ENCODE data around the gene ICA1.
A peak's percentile ranks its signal among the peaks of the same experiment; 100 is the strongest.

Gene ICA1

DNA sequence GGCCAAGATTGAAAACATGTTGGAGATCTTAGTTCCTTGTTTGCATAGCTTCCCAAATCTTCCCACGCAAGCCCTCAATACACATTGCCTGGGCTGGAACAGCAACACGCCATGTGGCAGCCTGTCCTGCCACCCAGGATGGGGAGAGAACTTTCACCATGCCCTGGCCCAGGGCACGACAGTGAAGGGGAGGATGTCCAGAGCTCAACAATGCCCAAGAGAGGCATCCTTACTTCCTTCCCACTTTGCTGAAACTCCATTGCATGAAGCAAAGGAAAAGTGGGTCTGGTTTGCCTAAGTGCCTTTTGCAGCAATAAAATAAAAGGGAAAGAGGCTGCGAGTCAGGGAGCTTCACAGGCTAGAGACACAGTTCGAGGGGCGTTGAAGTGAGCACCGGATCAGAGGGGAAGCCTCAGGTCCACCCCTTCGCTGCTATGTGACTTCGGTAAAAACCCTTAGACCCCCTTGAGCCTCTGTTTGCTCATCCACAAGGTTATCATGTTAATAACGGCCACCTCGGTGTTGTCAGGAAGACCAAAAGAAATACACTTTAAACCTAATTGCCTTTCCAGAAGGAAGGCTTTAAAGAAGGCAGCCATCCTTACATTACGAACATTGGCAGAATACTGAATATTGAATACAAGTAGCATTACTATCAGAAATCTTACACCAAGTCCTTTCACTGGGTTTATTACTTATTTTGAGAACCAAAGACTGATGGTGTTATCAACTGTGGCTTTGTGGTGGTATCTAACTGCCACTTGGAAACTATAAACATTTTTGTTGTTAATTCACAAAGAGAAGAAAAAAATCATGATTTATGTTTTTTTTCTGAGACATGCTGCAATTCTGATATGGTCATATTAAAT lies 133.3 kb downstream of the ICA1 start:
- H3K4me3 ChIP-seq = no peak overlapping the region
- no peaks in the 10 kb centered on the region for H3K9me3 ChIP-seq (replicated peaks in 1 of 11)
- H3K4me2 ChIP-seq = peak overlapping the region in 8 of 11 experiments; percentile 9 to 45 (median 26); a peak in 10 of 22 replicates
- no peaks in the 10 kb centered on the region for H4K20me1 ChIP-seq
- no peak overlapping the region for H3K27ac ChIP-seq
- no peaks in the 10 kb centered on the region for H3K27me3 ChIP-seq
- H3K4me1 ChIP-seq = peaks cover 16 to 31% (median 24%) of the 10 kb centered on the region in 10 experiments
- H3K9ac ChIP-seq = no peak overlapping the region
- no peak for TF ChIP-seq Cebpa-rat (IDR thresholded peaks at IDR 0.05)
- no peaks in the 10 kb centered on the region for H3K36me3 ChIP-seq

DNA sequence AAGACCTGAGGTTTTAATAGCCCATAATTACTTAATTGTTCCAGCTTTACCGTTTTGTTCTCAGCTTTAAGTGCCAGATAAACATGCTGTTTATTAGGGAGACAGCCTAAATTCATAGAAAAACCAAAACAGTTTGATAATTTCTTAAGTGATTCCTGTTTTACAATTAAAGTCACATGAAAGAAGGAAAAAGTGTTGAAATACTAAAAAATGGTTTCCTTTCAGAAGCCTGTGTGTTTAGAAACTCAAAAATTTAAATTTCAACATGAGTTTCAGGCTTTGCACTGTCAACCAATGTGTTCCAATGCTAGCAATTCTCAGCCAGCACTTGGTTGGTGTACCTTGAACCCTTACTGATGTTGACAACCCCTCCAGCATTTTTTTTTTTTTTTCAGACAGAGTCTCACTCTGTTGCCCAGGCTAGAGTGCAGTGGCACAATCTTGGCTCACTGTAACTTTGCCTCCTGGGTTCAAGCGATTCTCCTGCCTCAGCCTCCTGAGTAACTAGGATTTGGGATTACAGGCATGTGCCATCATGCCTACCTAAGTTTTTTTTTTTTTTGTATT lies 135.3 kb downstream of the ICA1 start:
- H3K9ac ChIP-seq = no peak overlapping the region
- no peaks in the 10 kb centered on the region for H3K9me3 ChIP-seq (replicated peaks in 1 of 11)
- H3K4me2 ChIP-seq = peak overlapping the region in 10 of 11 experiments; percentile 48 to 76 (median 61); a peak in 16 of 22 replicates

DNA sequence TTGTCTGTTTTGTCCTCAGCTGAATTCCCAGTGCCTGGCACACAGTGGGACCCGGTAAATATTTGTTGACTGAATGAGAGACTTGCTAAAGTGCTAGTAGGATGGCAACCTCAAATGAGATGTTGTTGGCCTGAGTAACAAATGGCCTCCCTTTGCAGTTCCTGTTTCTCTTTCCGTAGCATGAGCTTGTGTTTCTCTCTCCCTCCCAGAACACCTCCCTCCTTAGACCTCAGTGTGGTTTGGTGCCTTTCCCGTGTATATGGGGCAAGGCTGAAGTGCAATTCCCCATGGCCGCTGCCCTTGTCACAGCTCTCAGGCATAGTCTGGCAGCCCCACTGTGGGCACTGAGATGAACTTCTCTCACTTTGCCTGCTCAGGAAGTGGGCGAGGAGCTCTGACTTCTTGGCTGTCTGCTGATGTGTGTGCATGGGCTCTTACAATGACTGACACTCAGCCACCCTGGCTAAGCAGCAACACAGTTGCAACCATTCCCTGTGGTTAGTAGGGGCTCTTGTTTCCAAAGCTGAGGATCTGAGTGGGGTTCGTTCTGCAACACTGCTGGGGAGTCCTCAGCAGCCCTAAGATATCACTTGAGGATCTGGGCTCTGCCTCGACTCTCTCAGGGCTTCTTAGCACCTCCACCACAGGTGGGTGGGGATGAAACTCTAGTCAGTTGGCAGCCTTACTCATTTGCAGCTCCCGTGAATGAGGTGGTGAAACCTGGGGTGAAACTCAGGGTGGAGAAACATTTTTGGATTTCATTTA lies 136.1 kb downstream of the ICA1 start:
- Histone ChIP-seq H3K4me3 (no peak overlapping the region), H4K20me1 (no peaks in the 10 kb centered on the region), H3K4me2 (peak overlapping the region; percentile 48 to 76 (median 62)), H3K4me1 (peaks cover 16 to 31% (median 23%) of the 10 kb centered on the region in 10 experiments), H3K36me3 (no peaks in the 10 kb centered on the region), H3K27ac (peak overlapping the region; percentile 9 to 63 (median 38); a peak in 15 of 22 replicates), H3K9ac (peak overlapping the region in 1 of 11 experiments; percentile 6; a peak in 2 of 22 replicates), H3K9me3 (replicated peaks in 1 of 11) (no peaks in the 10 kb centered on the region), H3K27me3 (no peaks in the 10 kb centered on the region)
- TF ChIP-seq Cebpa-rat (IDR thresholded peaks at IDR 0.05) = peak in 1 of 11 experiments; percentile 19; a peak in 1 of 22 replicates

More for the DNA sequence above, 135.3 kb downstream of the ICA1 start:
- Histone ChIP-seq H3K36me3 (no peaks in the 10 kb centered on the region), H4K20me1 (no peaks in the 10 kb centered on the region), H3K27ac (peak overlapping the region in 3 of 11 experiments; percentile 9 to 53 (median 50); a peak in 4 of 22 replicates), H3K27me3 (no peaks in the 10 kb centered on the region), H3K4me1 (peaks cover 16 to 31% (median 23%) of the 10 kb centered on the region in 10 experiments), H3K4me3 (no peak overlapping the region)
- no peak for TF ChIP-seq Cebpa-rat (IDR thresholded peaks at IDR 0.05)

DNA sequence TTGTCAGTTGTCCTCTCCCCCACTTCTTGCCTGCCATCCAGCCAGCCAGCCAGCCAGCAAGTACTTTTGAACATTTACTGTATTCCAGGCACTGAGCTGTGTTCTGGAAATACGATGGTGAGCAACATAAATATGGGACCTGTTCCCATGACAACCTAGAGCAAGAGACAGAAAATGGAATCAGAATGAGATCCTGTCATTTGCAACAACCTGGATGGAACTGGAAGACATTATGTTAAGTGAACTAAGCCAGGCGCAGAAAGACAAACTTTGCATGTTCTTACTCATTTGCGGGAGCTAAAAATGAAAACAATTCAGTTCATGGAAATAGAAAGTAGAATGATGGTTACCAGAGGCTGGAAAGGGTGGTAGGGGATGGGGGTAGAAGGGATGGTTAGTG lies 140.7 kb downstream of the ICA1 start:
- Histone ChIP-seq H3K9me3 (replicated peaks in 1 of 11) (peaks cover 0 to 10% (median 0%) of the 10 kb centered on the region in 11 experiments; a peak in 4 of 22 replicates), H3K27me3 (no peaks in the 10 kb centered on the region), H3K36me3 (no peaks in the 10 kb centered on the region), H3K4me1 (peaks cover 12 to 23% (median 14%) of the 10 kb centered on the region in 10 experiments), H3K27ac (no peak overlapping the region), H3K9ac (no peak overlapping the region), H3K4me3 (no peak overlapping the region), H3K4me2 (no peak overlapping the region), H4K20me1 (no peaks in the 10 kb centered on the region)
- no peak for TF ChIP-seq Cebpa-rat (IDR thresholded peaks at IDR 0.05)

DNA sequence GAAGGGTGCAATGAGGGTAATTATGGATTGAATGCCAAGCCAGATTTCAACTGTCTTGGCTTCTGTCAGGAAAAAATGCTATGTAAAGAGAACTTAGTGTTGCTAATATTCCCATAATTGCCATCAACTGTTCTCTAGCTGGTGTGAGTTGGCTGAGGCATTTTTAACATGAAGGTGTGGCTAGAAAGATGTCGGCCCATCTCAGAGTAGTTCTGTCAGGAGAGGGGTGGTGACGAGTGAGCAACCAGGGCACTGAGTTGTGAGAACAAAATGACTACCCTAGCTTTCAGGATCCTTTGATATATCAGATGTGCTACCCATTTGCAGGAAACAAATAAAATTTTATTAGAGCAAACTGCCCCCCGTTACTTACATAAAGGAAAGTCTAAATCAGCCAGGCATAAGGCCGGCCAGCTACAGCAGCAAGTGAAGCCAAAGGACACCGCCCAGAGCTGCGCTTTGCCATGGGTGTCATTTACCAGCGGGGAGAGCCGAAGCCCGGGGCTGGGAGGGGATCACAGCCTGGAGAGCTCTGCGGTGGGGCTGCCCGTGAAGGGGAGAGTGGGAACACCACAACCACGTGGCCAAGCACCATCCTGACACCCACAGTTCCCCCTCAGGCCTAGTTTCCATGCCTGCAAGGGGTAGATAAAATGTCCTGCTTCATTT lies 141.4 kb downstream of the ICA1 start:
- Histone ChIP-seq H3K4me1 (peaks cover 5 to 23% (median 14%) of the 10 kb centered on the region in 10 experiments), H4K20me1 (no peaks in the 10 kb centered on the region), H3K36me3 (no peaks in the 10 kb centered on the region), H3K9me3 (replicated peaks in 1 of 11) (peaks cover 0 to 14% (median 0%) of the 10 kb centered on the region in 11 experiments; a peak in 6 of 22 replicates), H3K27ac (no peak overlapping the region), H3K9ac (no peak overlapping the region), H3K27me3 (no peaks in the 10 kb centered on the region), H3K4me3 (no peak overlapping the region), H3K4me2 (no peak overlapping the region)
- TF ChIP-seq Cebpa-rat (IDR thresholded peaks at IDR 0.05) = no peak

DNA sequence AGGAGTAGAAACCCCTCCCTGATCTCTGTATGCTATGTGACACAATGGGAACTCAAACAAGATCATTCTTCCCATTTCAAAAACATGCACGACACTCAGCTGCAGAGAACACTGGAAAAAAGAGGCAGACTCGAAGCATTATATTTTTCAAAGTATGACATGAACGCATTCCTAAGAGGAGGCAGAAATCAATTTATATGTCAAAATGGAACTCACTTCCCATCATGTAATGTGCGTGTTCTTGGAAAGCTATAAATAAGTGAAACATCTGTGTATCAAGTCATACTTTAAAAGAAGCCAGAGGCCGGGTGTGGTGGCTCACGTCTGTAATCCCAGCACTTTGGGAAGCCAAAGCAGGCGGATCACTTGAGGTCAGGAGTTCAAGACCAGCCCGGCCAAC lies 142.7 kb downstream of the ICA1 start:
- Histone ChIP-seq H4K20me1 (no peaks in the 10 kb centered on the region), H3K4me3 (no peak overlapping the region), H3K4me2 (no peak overlapping the region), H3K9ac (no peak overlapping the region), H3K4me1 (peaks cover 3 to 30% (median 21%) of the 10 kb centered on the region in 10 experiments; a peak in 18 of 20 replicates), H3K9me3 (replicated peaks in 1 of 11) (peaks cover 0 to 27% (median 7%) of the 10 kb centered on the region in 11 experiments; a peak in 13 of 22 replicates), H3K27me3 (no peaks in the 10 kb centered on the region), H3K36me3 (no peaks in the 10 kb centered on the region), H3K27ac (no peak overlapping the region)
- no peak for TF ChIP-seq Cebpa-rat (IDR thresholded peaks at IDR 0.05)

DNA sequence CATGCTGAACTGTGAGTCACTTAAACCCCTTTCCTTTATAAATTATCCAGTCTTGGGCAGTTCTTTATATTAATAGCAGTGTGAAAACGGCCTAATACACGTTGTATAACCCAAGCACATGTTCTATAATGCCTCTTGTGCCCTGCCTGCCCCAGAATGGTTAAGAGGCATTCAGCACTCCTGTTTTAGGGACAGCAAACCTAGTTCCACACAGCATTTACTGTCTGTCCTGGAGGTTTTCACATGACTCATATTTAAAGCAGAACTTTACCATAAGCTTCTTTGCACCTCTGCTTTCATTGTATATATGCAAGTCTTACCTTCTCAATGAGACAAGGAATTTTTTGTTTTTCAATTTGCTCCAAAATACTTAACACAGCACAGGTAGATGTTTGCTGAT lies 144.8 kb downstream of the ICA1 start:
- Histone ChIP-seq H3K4me3 (no peak overlapping the region), H3K9me3 (replicated peaks in 1 of 11) (peaks cover 20 to 48% (median 27%) of the 10 kb centered on the region in 11 experiments), H3K36me3 (0 out of 22 replicates have a peak, but pooled peaks cover 0 to 4% (median 0%) of the 10 kb centered on the region in 11 experiments), H3K27ac (no peak overlapping the region), H3K4me1 (peaks cover 8 to 40% (median 31%) of the 10 kb centered on the region in 10 experiments; a peak in 18 of 20 replicates), H3K9ac (no peak overlapping the region), H3K4me2 (no peak overlapping the region; a peak in 2 of 22 replicates), H3K27me3 (no peaks in the 10 kb centered on the region), H4K20me1 (no peaks in the 10 kb centered on the region)
- TF ChIP-seq Cebpa-rat (IDR thresholded peaks at IDR 0.05) = no peak
